ENCODE results near the gene NALCN. TPM values are rescaled to one million over a fixed set of nuclear protein-coding genes. Genes with fewer than 3 reads are reported as not detected.

The NALCN gene
- total RNA-seq, 1 donor from 2014 or later: not detected

DNA sequence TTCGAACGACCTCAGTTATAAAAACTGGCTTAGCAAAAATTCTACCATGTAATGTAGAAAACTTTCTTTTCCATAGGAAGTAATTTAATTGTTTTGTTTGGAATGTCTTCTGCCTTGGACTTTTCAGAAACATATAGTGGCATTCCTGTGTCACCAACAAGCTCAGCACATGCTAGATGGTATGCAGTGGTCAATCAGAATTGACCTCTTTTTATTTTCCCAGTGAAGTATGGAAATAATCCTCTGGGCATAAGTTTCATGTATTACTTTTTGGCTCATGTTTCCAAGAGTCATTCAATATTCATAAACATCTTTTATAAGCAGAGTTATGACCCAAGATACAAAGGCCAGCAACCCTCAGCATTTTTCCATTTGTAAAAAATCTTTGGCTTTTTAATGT, 33.6 kb downstream of the NALCN start:
- POLR2A ChIA-PET: no interaction called here

GRCh38 chr13:101382086-101382485, 34.2 kb downstream of the NALCN start:
- no peaks in the 10 kb centered on the region for H3K36me3 Mint-ChIP-seq (ENCODE audit: low read depth)
- H3K4me3 Mint-ChIP-seq: no peak overlapping the region
- DNase-seq (no peak), ATAC-seq (ENCODE audit: low read depth) (no peak)
- peaks cover 4% of the 10 kb centered on the region for H3K9me3 Mint-ChIP-seq
- no peaks in the 10 kb centered on the region for H3K27me3 Mint-ChIP-seq
- no peak overlapping the region for H3K27ac Mint-ChIP-seq
- ChIA-PET CTCF (no interaction called here), POLR2A (no interaction called here)
- intact Hi-C loops (cut with micrococcal nuclease): no loop called here
- no peak for TF ChIP-seq CTCF (IDR thresholded peaks at IDR 0.05)
- H3K4me1 Mint-ChIP-seq: no peaks in the 10 kb centered on the region

More for the DNA sequence above, 33.6 kb downstream of the NALCN start:
- no peak for TF ChIP-seq CTCF (IDR thresholded peaks at IDR 0.05)
- H3K36me3 Mint-ChIP-seq (ENCODE audit: low read depth): no peaks in the 10 kb centered on the region
- ATAC-seq (ENCODE audit: low read depth): no peak
- H3K27ac Mint-ChIP-seq: no peak overlapping the region
- H3K9me3 Mint-ChIP-seq: peaks cover 4% of the 10 kb centered on the region
- intact Hi-C loops (cut with micrococcal nuclease): no loop called here
- no peak for DNase-seq
- no peaks in the 10 kb centered on the region for H3K27me3 Mint-ChIP-seq
- H3K4me1 Mint-ChIP-seq: no peaks in the 10 kb centered on the region
- H3K4me3 Mint-ChIP-seq: no peak overlapping the region
- CTCF ChIA-PET: no interaction called here

DNA sequence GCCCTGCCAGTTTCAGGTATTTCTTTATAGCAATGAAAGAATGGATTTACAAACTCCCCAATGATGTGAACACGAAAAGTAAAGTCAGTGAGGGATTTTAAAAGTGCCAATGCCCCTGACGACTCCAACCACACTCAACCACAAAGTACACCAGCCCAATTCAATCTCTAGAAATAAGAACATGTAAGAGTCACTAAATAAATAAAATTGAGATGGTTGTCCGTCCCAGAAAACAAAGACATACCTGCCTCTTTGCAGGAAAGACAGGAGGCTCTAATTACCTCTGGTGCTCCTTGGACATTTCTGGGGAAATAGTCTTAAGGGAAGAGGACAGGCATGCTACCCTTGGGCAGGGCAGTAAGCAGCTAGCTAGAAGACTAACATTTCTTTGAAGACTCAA, 55.8 kb downstream of the NALCN start:
- POLR2A ChIA-PET: no interaction called here
- Mint-ChIP-seq H3K9me3 (peaks cover 2% of the 10 kb centered on the region), H3K4me3 (no peak overlapping the region), H3K36me3 (ENCODE audit: low read depth) (no peaks in the 10 kb centered on the region), H3K27ac (no peak overlapping the region), H3K4me1 (no peaks in the 10 kb centered on the region), H3K27me3 (no peaks in the 10 kb centered on the region)
- TF ChIP-seq CTCF (IDR thresholded peaks at IDR 0.05): no peak
- no peak for ATAC-seq (ENCODE audit: low read depth)
- no peak for DNase-seq
- CTCF ChIA-PET: no interaction called here
- intact Hi-C loops (cut with micrococcal nuclease): loop anchor here (5.0 kb wide), 1 partner anchor 208 kb away; no protein-coding TSS in a partner anchor

DNA sequence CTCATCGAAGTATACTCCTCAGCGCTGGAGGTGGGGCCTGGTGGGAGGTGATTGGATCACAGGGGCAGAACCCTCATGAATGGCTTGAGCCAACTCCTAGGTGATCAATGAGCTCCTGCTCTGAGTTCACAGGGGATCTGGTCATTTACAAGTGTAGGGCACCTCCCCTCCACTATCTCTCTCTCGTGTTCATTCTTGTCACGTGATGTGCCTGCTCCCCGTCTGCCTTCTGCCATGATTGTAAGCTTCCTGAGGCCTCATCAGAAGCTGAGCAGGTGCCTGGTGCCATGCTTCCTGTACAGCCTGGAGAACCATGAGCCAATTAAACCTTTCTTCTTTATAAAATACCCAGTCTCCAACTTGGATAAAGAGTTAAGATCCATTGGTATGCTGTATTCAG, 61.4 kb downstream of the NALCN start:
- DNase-seq (no peak), ATAC-seq (ENCODE audit: low read depth) (no peak)
- no peak overlapping the region for H3K4me3 Mint-ChIP-seq
- H3K36me3 Mint-ChIP-seq (ENCODE audit: low read depth): no peaks in the 10 kb centered on the region
- no peaks in the 10 kb centered on the region for H3K4me1 Mint-ChIP-seq
- no peak for TF ChIP-seq CTCF (IDR thresholded peaks at IDR 0.05)
- CTCF ChIA-PET: no interaction called here
- POLR2A ChIA-PET: no interaction called here
- intact Hi-C loops (cut with micrococcal nuclease): no loop called here
- H3K9me3 Mint-ChIP-seq: peaks cover 2% of the 10 kb centered on the region
- H3K27ac Mint-ChIP-seq: no peak overlapping the region
- H3K27me3 Mint-ChIP-seq: no peaks in the 10 kb centered on the region

- Mint-ChIP-seq H3K4me3 (no peak overlapping the region), H3K27ac (no peak overlapping the region), H3K9me3 (no peaks in the 10 kb centered on the region), H3K4me1 (no peaks in the 10 kb centered on the region), H3K36me3 (ENCODE audit: low read depth) (no peaks in the 10 kb centered on the region), H3K27me3 (no peaks in the 10 kb centered on the region)
- intact Hi-C loops (cut with micrococcal nuclease): no loop called here
- TF ChIP-seq CTCF (IDR thresholded peaks at IDR 0.05): no peak
- ChIA-PET CTCF (no interaction called here), POLR2A (no interaction called here)
- DNase-seq: no peak
- ATAC-seq (ENCODE audit: low read depth): no peak
Observed at GRCh38 chr13:101346942-101347728, 69.2 kb downstream of the NALCN start.

Measured in activated B cell treated with CpG ODN at 0.5 μM for 24 hours (primary cell).